HG03565 (cell line): ENCODE results near the gene ADSS1.
"Not testable (repeated sequence)": the region's sequence is repeated elsewhere in the genome, so short reads cannot be mapped to it uniquely, and the experiment has no call there.

Source experiments
- ATAC-seq: cut with Tn5 transposase; IDR thresholded peaks from one replicate; pipeline ENCODE4 v1.9.1; 2021; ENCODE audit warnings: mild to moderate bottlenecking, moderate library complexity; ENCODE audit not compliant: unreplicated experiment

The ADSS1 gene

DNA sequence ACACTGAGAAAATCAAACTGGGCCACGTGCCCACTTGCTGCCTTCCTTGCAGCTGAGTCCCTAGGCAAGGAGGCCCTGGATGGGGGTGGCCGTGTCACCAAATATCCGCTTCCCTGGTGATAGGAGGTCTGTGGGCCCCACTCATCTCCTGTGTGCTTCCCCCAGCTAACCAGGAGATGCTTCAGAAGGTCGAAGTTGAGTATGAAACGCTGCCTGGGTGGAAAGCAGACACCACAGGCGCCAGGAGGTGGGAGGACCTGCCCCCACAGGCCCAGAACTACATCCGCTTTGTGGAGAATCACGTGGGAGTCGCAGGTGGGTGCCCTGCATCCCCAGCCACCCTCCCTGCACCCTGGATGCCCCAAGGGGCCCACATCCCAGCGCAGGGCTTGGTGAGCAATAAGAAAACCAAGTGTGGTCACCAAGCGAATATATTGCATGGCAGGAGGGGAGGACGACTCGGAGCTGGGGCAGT, 22.1 kb downstream of the ADSS1 start:
- ATAC-seq, result no peak

DNA sequence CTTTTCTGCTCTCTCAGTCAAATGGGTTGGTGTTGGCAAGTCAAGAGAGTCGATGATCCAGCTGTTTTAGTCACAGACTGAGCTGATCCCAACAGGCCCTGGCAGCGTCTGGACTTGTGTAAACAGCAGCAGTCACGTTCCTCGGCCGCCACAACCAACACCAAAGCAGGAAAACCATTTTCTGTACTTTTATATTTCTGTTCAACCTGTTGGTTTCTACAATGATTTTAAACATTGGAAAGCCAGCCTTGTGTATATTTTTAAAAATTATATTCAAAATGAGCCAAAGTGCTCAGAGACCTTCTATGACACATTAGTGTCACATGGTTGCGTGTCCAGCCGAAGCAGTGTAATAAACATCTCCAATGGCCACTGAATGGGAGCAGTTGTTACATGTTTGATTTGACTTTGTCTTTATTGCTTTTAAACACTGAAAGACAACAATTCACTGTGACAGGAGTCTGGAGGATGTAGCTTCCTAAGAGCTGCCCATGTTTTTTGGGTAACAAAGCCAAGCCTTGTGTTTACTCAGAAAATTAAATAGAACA, 23.0 kb downstream of the ADSS1 start:
- ATAC-seq, result no peak

DNA sequence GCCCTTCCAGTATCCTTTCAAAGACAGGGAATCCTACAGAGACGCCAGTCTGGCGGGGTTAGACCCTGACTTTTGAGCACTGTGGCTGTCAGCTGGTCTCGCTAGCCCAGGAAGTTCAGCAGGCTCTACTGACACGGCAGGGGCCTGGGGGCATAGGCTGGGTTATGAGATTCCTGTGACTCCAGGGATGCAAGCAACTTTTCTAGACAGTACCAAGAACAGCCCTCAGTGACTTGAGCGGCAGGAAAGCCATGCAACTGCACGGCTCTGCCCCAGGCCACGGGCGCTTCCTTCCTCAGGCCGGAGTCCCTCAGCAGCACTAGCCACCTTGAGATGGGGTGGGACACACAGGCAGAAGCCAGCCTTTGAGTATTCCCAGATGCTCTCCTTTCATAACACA, 23.8 kb downstream of the ADSS1 start:
- no peak for ATAC-seq

- no peak for ATAC-seq
These were observed 25.2 kb downstream of the ADSS1 start for GRCh38 chr14:104749111-104749649.

- no peak for ATAC-seq
These were observed 26.2 kb downstream of the ADSS1 start for GRCh38 chr14:104750056-104750752.

DNA sequence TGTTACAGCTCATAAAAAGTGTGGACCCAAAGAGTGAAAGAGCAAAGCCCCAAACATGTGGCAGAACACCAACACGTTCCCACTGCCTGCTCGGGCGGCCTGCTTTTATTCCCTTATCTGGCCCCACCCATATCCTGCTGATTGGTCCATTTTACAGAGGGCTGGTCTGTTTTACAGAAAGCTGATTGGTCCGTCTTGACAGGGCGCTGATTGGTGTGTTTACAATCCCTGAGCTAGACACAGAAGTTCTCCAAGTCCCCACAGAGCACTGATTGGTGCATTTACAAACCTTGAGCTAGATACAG, 26.7 kb downstream of the ADSS1 start:
- ATAC-seq, result not testable (repeated sequence)

DNA sequence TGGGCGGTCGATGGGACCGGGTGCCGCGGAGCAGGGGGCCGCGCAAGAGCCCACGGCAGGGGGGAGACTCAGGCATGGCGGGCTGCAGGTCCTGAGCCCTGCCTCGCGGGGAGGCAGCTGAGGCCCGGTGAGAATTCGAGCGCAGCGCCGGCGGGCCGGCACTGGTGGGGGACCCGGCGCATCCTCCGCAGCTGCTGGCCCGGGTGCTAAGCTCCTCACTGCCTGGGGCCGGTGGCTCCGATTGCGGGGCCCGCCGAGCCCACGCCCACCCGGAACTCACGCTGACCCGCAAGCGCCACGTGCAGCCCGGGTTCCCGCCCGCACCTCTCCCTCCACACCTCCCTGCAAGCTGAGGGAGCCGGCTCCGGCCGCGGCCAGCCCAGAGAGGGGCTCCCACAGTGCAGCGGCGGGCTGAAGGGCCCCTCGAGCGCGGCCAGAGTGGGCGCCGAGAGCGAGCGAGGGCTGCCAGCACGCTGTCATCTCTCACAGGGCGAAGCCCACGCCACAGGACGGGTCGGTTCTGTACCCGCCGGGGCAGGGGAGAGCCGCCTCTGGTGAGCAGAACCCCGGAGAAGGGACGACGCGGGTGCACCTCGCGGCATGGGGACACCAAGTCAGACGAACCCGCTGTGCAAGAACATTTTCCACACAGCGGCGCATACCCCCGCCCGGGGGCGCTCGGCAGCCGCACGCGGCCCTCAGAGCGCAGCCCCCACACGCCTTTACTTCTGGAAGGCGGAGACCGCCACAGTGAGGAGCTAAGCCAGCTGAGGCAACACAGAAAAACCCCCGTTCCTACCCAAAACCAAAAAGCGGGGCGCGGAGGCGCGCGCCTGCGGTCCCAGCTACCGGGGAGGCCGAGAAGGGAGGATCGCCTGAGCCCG, 27.8 kb downstream of the ADSS1 start:
- no peak for ATAC-seq

DNA sequence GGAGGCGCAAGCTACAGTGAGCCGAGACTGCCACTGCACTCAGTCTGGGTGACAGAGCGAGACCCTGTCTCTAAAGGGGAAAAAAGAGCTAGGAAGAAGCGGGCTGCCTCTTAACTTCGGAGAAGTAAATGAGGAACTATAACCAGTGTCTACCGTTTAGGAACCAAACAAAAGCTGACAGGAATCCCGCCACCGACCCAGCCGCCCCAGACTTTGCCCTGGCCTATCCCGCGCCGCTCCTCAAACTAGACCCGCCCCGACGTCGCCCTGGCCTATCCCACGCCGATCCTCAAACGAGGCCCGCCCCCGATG, 28.4 kb downstream of the ADSS1 start:
- peak; percentile 3 for ATAC-seq

DNA sequence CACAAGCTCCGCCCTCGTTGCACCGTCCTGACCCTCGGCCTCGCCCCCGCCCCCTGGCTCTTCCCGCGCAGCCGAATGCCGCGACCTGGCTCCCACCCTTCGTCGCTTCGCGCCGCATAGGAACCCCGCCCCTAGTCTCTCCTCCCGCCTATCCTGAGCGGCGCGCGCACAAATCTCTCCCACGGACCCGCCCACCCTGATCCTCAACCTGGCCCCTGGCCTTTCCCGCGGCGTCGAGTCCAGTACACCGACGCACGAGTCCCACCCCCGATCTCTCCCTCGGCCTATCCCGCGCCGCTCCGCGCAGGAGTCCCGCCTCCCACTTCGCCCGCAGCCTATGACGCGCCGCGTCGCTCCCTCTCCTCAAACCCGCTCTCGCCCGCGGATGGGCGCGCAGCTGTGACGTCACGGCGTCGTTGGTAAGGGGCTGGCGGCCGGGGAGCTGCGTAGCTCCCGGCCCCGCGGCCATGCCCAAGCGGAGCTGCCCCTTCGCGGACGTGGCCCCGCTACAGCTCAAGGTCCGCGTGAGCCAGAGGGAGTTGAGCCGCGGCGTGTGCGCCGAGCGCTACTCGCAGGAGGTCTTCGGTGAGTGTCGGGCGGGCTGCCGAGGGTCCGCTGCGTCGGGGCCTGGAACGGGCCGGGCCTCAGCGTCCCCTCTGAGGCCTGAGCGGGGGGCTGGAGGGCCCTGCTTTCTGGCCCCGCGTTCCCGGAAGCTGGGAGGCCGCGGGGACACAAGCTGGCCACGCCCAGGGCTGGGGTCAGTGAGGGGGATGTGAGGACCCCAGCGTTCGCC, 28.9 kb downstream of the ADSS1 start, which contains the start of gene SIVA1:
Gene SIVA1, plus strand, starts transcription at position 413 of the 793 bp plus-strand sequence. Its CDS starts 55 bp downstream, at position 468.
- peak; percentile 82 for ATAC-seq

DNA sequence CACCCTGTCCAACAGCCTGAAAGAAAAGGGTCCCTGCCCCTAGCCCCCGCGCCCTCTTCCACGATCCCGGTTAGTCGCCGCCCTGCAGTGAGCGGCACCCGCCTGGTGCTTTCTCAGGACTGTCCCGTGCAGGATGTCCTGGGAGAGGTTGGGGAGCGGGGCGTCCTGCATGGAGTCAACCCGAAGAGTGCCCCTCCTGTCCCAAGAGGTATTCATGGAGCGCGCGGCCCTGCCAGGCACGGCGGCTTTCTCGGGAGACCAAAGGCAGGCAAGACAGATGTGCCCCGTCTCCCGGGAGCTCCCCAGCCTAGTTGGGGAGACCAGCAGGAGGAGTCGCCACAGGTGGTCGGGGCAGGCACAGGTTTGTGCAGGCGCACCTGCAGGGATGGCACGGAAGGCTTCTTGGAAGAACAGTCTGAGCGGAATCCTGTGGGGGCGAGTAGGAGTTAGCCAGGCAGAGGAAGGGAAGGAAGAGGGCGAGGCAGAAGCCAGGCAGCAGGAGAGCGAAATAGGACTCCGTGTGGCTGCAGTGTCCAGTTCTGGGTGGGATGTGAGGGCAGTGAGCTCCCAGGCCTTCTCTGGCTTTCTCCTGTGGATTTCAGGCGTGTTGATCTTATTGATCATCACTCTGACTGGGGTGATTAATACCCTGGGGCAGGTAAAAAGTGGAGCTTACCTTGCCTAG, 29.6 kb downstream of the ADSS1 start:
- ATAC-seq, result no peak

- ATAC-seq, result no peak
These were observed 30.3 kb downstream of the ADSS1 start for GRCh38 chr14:104754213-104754851.

- no peak for ATAC-seq
These were observed 31.6 kb downstream of the ADSS1 start for GRCh38 chr14:104755621-104756020.

GRCh38 chr14:104756477-104757237, 32.6 kb downstream of the ADSS1 start:
- ATAC-seq, result no peak

DNA sequence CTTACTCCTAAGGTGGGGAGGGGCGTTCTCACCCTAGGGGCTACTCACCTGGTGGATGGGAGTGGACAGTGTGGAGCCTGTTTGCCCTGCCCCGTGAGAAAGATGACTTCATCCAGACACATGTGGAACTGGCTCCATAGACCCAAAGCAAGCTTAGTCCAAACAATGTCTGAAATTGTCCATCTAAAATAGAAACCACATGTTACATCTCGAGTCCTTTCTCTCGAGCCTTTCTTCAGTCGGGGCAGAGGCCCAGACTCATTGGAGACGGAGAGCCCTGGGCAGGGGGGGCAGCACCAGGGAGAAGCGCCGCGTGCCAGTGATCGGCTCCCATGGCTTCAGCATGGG, 33.2 kb downstream of the ADSS1 start:
- no peak for ATAC-seq

- ATAC-seq, result no peak
These were observed 33.8 kb downstream of the ADSS1 start for GRCh38 chr14:104757681-104758392.

DNA sequence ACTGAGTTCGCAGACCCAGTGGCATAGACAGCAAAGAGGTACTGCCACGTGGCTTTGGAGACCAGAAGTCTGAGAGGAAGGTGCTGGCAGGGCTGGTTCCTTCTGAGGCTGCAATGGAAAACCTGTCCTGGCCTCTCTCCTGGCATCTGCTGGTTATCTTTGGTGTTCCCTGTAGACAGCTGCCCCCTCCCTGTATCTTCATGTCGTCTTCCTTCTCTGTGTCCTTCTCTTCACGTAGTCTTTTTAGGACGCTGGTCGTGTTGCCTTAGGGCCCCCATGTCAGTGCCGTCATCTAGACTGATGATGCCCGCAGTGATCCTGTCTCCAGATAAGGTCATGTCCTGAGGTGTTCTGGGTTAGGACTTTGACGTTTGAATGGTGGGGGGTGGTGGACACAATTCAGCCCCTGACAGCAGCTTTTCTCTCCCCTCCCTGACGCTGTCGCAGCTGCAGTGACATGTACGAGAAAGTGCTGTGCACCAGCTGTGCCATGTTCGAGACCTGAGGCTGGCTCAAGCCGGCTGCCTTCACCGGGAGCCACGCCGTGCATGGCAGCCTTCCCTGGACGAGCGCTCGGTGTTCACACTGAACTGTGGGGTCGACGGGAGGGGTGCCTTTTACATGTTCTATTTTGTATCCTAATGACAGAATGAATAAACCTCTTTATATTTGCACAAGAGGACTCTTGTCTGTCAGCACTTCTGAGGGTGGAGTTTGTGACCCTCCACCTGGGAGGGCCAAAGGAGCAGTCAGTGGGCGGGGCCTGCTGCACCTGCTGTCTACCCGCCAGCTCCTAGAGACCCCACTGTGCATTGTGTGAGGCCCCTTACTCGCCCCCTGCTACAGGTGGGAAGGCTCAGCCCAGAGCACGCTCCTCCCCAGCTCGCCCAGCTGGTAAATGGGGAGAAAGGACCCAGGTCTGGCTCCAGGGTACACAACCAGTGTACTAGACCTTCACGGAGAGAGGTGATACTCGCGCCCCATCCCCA, 35.2 kb downstream of the ADSS1 start:
- ATAC-seq, result no peak

DNA sequence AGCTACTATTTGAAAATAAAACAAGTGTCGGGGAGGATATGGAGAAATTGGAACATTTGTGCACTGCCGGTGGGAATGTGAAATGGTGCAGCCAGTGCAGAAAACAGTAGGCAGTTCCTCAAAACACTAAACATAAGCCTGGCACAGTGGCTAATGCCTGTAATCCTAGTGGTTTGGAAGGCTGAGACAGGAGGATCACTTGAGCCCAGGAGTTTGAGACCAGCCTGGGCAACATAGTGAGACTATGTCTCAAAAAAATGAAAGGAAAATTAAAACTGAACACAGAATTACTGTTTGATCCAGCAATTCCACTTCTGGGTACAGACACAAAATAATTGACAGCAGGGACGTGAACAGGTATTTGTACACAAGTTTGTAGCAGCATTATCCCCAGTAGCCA, 41.5 kb downstream of the ADSS1 start:
- no peak for ATAC-seq
